HL-60 (cell line): Measurements from ENCODE around the gene ZFHX2.

Source experiments
- CTCF ChIP-seq: IDR thresholded peaks from one replicate; pipeline ENCODE4 v1.5.1; 2011; ENCODE audit warnings: low read length, control low read depth, inconsistent platforms; ENCODE audit not compliant: insufficient read depth
- GABPA ChIP-seq: IDR thresholded peaks from 2 replicates; pipeline ENCODE4 v1.6.1; 2012; ENCODE audit warnings: low read depth
- POLR2AphosphoS5 ChIP-seq: IDR thresholded peaks from 2 replicates; pipeline ENCODE4 v1.6.1; 2012; ENCODE audit warnings: low read depth
- TF ChIP-seq, protein P1 (sequence below): IDR thresholded peaks from 2 replicates; pipeline ENCODE4 v1.6.1; 2012; ENCODE audit warnings: low read depth; ENCODE audit not compliant: insufficient replicate concordance

DNA sequence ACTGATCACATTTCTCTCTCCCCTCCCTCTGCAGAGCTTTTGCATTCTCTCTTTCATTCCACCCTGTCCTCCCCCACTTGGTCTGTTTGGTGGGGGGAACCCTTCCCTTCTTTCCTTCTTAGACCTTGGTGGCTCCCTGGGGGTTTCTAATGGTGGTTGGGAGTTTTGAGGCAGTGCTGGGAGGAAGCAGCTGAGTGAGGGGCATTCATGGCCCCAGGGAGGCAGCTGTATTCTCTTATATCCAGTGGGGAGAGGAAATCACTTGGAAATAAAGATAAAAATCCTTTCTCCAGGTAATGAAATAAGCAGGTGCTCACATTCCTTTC, 68.8 kb downstream of the ZFHX2 start:
- TF ChIP-seq CTCF: no peak
- TF ChIP-seq, protein P1, sequence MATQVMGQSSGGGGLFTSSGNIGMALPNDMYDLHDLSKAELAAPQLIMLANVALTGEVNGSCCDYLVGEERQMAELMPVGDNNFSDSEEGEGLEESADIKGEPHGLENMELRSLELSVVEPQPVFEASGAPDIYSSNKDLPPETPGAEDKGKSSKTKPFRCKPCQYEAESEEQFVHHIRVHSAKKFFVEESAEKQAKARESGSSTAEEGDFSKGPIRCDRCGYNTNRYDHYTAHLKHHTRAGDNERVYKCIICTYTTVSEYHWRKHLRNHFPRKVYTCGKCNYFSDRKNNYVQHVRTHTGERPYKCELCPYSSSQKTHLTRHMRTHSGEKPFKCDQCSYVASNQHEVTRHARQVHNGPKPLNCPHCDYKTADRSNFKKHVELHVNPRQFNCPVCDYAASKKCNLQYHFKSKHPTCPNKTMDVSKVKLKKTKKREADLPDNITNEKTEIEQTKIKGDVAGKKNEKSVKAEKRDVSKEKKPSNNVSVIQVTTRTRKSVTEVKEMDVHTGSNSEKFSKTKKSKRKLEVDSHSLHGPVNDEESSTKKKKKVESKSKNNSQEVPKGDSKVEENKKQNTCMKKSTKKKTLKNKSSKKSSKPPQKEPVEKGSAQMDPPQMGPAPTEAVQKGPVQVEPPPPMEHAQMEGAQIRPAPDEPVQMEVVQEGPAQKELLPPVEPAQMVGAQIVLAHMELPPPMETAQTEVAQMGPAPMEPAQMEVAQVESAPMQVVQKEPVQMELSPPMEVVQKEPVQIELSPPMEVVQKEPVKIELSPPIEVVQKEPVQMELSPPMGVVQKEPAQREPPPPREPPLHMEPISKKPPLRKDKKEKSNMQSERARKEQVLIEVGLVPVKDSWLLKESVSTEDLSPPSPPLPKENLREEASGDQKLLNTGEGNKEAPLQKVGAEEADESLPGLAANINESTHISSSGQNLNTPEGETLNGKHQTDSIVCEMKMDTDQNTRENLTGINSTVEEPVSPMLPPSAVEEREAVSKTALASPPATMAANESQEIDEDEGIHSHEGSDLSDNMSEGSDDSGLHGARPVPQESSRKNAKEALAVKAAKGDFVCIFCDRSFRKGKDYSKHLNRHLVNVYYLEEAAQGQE: no peak
- TF ChIP-seq POLR2AphosphoS5: no peak
- no peak for TF ChIP-seq GABPA
